ENCODE results near the gene FYCO1.
"Not testable (repeated sequence)": the region's sequence is repeated elsewhere in the genome, so short reads cannot be mapped to it uniquely, and the experiment has no call there.

The FYCO1 gene

GRCh38 chr3:45995236-45996192 is at the start of gene FYCO1:
Gene FYCO1, minus strand, starts transcription at chr3:45995824. Its CDS starts 10,914 bp downstream, at chr3:45984910.
- DNase-seq: peak; percentile 96 to 98 (median 97)

- DNase-seq: no peak
Observed at GRCh38 chr3:46038916-46039315, 43.3 kb upstream of the FYCO1 start.

GRCh38 chr3:46038071-46038470 is 42.4 kb upstream of the FYCO1 start:
- DNase-seq: not testable (repeated sequence)

- DNase-seq: no peak
Observed at GRCh38 chr3:46036191-46036590, 40.6 kb upstream of the FYCO1 start.

GRCh38 chr3:46031747-46032146 is 36.1 kb upstream of the FYCO1 start:
- no peak for DNase-seq

- no peak for DNase-seq
Observed at GRCh38 chr3:46031269-46031668, 35.6 kb upstream of the FYCO1 start.

GRCh38 chr3:46030626-46031025 is 35.0 kb upstream of the FYCO1 start:
- DNase-seq: no peak

GRCh38 chr3:46029953-46030543 is 34.4 kb upstream of the FYCO1 start:
- DNase-seq: peak; percentile 50 to 73 (median 70)

GRCh38 chr3:46027736-46028397 is 32.2 kb upstream of the FYCO1 start:
- DNase-seq: peak in 1 of 3 donors; percentile 30

- no peak for DNase-seq
Observed at GRCh38 chr3:46027021-46027705, 31.5 kb upstream of the FYCO1 start, which contains the start of gene XCR1. Gene XCR1, minus strand, starts transcription at chr3:46027483. Its CDS starts 5,536 bp downstream, at chr3:46021947.

GRCh38 chr3:46025139-46025538 is 29.5 kb upstream of the FYCO1 start:
- DNase-seq: no peak

GRCh38 chr3:46024131-46024530 is 28.5 kb upstream of the FYCO1 start:
- peak; percentile 25 to 35 (median 27) for DNase-seq

GRCh38 chr3:46022909-46023785 is 27.5 kb upstream of the FYCO1 start:
- DNase-seq: no peak

GRCh38 chr3:46021516-46021915 is 25.9 kb upstream of the FYCO1 start:
- DNase-seq: no peak

GRCh38 chr3:46020766-46021510 is 25.3 kb upstream of the FYCO1 start:
- no peak for DNase-seq

- DNase-seq: peak; percentile 59 to 68 (median 62)
Observed at GRCh38 chr3:46019707-46020106, 24.1 kb upstream of the FYCO1 start.

GRCh38 chr3:46017720-46018119 is 22.1 kb upstream of the FYCO1 start:
- DNase-seq: peak; percentile 94 to 97 (median 97)

GRCh38 chr3:46013316-46014094 is 17.9 kb upstream of the FYCO1 start:
- DNase-seq: peak in 1 of 3 donors; percentile 29

- no peak for DNase-seq
Observed at GRCh38 chr3:46012246-46012645, 16.6 kb upstream of the FYCO1 start.

GRCh38 chr3:46010519-46011113 is 15.0 kb upstream of the FYCO1 start:
- DNase-seq: peak in 1 of 3 donors; percentile 53

Data from suppressor macrophage treated with lipopolysaccharide for 1 hour (primary cell).